NCI-H128 (cell line): Measurements from ENCODE around the gene ZNF780B.

ENCODE experiments used
- DNase-seq: peaks from one replicate; lab custom pipeline; 2025; ENCODE audit not compliant: unreplicated experiment; lab: John Stamatoyannopoulos, UW

The ZNF780B gene

DNA sequence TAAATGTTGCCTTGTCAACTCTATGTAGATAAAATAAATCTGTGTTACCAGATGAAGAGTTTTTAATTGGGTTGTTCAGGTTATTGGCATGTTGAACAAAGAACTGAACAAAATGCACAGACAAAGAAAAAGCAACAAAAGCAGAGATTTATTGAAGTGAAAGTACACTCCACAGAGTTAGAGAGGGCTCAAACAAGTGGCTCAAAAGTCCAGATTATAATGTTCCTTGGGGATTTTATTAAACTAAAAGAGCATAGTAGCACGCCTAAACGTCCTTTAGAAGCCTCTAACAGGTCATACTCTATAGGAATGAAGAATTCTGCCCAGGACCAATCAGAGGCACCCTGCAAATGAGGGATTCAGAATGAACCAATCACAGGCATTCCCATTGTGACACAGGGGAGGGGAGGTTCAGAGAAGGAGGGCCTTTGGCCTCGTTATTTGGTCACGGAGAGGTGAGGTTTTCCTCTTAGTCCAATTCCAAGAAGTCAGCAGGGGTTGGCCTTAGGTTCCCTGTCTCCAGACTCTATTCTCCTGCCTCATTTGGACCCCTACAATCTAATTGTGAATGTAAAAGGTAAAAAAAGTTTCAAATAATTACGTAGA lies 72.2 kb downstream of the ZNF780B start:
- no peak for DNase-seq

DNA sequence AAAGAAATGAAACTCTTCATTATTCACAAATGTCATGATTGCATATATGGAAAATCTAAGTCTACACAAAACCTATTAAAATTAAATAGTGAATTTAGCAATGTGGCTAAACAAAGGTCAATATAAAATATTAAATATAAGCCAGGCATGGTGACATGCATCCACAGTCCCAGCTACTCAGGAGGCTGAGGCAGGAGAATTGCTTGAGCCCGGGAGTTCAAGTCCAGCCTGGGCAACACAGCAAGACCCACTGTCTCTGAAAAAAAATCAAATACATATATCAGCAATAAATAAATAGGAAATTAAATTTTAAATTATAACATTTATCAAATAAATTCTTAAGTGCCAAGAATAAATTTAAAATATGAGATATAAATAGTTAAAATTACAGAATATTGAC lies 73.1 kb downstream of the ZNF780B start:
- DNase-seq = no peak
